ENCODE data around the gene FBXO38.

FBXO38 gene

GRCh38 chr5:148437249-148437648 is 53.5 kb downstream of the FBXO38 start:
- TF ChIP-seq CTCF (IDR thresholded peaks at IDR 0.05) = no peak

GRCh38 chr5:148438933-148439332 is 55.2 kb downstream of the FBXO38 start:
- TF ChIP-seq CTCF (IDR thresholded peaks at IDR 0.05) = no peak

GRCh38 chr5:148443241-148443640 is 59.5 kb downstream of the FBXO38 start:
- TF ChIP-seq CTCF (IDR thresholded peaks at IDR 0.05) = no peak

GRCh38 chr5:148443998-148444397 is 60.2 kb downstream of the FBXO38 start:
- peak; percentile 73 for TF ChIP-seq CTCF (IDR thresholded peaks at IDR 0.05)

GRCh38 chr5:148445578-148445977 is 61.8 kb downstream of the FBXO38 start:
- TF ChIP-seq CTCF (IDR thresholded peaks at IDR 0.05) = no peak

GRCh38 chr5:148446611-148447010 is 62.9 kb downstream of the FBXO38 start:
- TF ChIP-seq CTCF (IDR thresholded peaks at IDR 0.05) = no peak

GRCh38 chr5:148452499-148453193 is 68.9 kb downstream of the FBXO38 start:
- TF ChIP-seq CTCF (IDR thresholded peaks at IDR 0.05) = no peak

GRCh38 chr5:148454576-148454975 is 70.8 kb downstream of the FBXO38 start:
- TF ChIP-seq CTCF (IDR thresholded peaks at IDR 0.05) = no peak
